GM18868 (cell line): ENCODE measurements around the gene GFY.

ENCODE experiments used
- ATAC-seq: cut with Tn5 transposase; IDR thresholded peaks from one replicate; pipeline ENCODE4 v1.9.1; 2021; ENCODE audit warnings: mild to moderate bottlenecking, moderate library complexity; ENCODE audit not compliant: unreplicated experiment

Gene GFY

DNA sequence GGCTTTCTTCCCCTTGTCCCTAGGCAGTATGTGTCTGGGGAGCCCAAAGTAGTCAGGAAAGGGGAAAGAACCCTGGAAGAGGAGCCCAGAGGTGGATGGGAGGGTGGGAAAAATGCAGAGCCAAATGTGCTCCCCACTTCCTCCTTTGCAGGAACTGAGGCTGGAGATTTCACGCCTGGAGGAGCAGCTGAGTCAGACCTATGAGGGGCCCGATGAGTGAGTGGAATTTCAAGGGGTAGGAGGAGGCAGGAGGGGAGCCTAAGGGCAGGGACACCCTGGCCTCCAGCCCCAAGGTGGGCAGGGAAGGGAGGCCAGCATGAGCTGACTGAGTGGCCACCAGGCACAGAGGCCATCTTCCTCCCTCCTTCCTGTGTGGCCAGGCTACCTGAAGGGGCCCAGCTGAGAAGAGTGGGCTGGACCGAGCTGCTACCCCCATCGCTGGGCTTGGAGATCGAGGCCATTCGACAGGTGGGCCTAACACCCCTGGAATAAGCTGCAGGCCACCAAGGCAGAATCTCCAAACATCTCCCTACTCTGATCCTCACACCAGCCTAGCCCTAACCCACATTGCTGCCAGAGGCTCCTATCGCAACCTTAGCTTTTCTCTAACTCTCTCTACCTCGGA is 16.3 kb upstream of the GFY start:
- ATAC-seq = no peak

DNA sequence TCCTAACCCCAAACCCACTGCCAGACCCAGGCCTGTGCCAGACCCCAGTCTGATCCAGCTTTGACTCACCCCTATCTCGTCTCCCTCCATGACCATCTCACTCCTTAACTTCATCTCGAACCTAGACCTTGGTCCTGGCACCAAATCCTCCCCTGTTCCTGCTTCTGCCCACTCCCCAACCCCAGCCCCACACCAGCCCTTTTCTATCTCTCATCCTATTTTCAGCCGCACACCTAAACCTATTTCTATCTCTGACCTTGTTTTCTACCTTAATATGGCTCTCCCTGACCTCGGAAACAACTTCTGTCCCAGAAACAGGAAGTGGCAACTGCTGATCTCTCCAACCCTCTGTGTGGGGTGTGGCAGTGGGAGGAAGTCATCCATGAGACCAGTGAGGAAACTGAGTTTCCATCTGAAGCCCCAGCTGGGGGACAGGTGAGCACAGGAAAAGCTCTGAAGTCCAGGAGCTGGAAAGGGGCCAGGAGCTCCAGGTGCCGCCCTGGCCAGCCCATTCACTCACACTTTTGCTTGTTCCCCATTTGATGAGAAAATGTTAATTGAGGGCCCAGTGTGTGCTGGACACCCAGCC is 15.7 kb upstream of the GFY start:
- ATAC-seq = no peak

DNA sequence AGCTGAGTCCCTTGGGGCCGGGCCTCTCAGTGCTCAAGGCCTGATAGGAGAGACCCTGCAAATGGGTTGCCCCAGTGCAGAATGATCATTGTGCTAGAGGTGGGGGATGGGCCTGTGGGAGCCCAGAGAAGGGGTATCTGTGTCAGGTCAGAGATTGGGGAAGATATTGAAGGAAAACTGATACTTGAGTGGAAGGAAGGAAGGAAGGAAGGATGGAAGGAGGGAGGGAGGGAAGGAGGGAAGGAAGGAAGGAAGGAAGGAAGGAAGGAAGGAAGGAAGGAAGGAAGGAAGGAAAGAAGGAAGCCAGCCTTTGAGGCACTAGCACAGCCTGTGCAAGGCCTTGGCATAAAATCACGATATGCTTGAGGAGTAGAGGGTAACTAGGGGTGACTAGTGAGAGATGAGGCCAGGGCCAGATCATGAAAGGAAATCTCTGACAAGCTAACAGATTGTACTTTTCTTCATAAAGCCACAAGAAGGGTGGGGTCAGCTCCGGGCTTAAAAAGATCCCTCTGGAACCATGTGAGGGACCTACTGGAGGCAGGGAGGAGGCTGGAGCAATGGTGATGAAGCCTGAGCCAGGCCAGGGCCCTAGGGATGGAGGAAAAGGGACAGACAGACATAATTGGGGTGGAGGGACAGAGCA is 13.4 kb upstream of the GFY start:
- no peak for ATAC-seq

DNA sequence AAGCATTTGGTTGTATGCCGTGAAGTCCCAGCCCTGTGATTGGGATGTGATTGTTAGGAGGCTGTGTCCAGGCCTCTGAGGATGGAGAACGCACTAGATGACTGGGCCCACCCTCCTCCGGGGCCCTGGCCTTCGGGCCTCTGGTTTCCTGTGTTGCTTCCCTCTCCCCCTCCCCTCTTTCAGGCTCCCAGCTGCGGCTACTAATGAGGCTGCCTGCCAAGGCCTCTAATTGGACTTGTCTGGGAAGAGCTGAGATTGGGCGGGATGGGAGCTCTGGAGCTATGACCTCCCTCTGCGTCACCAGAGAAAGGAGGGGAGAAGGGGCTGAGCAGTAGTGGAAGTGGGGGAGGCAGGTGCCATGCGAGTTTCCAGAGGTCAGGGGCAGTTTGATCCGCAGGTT is 11.8 kb upstream of the GFY start:
- ATAC-seq = no peak

DNA sequence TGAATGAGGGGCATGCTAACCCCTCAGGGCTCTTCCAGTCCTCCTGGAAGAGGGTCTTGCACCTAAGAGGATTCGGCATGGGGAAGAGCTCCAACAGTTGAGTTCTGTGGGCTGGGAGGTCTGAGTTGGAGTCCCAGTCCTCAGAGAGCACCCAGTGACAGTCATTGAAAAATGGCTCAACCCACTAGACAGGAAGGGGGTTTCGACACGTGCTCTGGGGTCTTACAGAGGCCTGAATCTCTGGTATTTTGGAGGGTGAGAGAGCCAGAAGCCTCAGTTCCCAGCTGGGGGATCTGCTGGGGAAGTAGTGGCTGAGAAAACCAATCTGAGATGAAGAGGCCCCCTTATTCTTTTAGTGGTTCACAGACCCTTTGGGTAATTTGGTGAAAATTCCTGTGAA is 10.9 kb upstream of the GFY start:
- no peak for ATAC-seq

DNA sequence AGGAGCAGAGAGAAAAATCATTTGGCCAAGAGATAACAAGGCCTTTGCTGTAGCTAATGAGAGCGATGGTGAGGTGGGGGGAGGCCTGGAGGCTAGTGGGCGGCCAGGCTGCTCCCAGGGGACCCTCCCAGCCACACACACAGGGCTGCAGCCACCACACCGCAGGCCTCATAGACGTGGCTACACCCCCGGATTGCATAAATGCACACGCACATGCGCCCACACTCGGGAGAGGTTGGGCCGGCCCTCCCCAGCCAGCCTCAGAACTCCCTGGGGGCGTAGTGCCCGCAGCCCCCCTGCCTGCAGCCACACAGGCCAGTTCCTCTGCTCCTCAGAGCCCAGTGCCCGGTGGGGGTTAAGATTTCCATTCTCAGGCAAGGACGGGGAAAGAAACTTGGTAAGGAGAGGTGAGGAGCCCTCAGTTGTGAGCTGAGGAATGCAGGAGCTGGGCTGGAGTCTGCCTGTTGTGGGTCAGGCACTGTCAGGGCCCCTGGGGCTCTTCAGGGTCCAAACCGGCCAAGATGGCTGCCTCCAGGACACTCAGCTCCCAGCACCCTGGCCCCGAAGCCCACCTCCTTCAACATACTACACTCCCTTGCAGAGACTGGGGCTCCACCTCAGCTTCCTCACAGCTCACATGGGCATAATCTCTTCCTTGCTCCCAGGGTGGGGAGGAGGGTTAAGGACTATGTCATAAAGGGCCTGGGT is 9.9 kb upstream of the GFY start:
- ATAC-seq = peak; percentile 39

DNA sequence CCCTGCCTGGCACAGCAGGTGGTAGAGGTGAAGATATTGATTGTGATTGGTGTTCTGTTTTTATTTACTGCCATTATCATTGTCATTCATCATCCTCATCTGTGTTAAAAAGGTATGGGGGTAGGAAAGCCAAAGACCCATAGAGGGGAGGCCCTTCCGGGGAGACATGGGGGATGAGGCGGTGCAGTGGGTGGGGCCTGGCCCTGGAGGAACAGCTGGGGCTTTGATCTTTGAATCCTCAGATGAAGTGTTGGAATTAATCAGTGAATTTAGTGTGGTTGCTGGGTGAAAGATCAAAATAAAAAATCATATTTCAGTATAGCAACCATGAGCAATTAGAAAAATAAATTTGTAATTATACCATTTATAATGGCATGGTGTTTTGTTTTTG is 9.4 kb upstream of the GFY start:
- ATAC-seq = no peak

DNA sequence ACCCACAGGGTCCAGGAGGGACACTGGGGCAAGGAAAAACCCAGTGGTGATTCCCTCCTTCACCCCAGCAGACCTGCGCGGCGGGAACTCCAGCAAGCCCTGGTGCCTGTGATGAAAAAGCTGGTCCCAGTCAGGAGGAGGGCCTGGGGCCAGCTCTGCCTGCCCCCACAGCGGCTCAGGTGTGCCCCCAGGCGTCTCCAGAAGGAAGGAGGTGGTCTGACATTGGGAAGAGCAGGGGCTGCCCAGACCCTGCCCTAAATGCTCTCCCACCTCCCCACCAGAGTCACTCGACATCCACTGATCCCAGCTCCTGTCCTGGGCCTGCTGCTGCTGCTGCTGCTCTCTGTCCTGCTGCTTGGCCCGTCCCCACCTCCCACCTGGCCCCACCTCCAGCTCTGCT is 8.1 kb upstream of the GFY start:
- no peak for ATAC-seq

DNA sequence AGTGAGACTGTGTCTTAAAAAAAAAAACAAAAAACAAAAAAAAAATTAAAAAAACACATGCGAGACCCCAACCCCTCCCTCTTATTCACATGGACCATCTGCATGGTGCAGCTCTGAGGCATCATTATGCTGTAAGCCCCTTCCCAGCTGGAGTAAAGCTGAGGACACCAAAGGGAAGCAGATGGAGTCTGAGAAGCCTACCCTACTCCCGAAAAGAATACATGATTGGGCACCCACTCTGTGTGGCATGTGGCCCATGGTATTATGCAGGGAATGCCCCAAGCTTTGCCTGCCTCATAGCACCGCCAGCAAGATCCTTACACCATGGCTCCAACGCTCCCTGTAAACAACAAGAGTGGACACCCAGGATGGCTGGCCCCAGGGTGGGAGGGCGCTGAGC is 6.7 kb upstream of the GFY start:
- no peak for ATAC-seq

DNA sequence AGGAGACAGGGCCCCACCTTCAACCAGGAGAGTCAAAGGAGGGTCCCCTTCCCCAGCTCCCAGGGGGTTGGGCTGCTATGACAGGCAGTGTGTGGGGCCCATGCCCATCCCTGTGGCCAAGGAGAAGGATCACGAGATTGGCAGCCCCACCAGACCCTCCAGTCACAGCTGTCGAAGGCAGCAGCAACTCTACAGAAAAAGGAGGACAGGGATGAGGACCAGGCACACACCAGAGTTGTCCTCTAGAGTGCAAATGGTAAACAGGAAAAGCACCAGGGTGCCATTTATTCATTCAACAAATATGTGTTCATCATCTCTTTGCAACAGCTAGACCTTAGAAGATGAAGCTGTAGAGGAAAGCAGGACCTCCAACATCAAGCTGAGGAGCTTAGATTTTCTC is 6.0 kb upstream of the GFY start:
- no peak for ATAC-seq

DNA sequence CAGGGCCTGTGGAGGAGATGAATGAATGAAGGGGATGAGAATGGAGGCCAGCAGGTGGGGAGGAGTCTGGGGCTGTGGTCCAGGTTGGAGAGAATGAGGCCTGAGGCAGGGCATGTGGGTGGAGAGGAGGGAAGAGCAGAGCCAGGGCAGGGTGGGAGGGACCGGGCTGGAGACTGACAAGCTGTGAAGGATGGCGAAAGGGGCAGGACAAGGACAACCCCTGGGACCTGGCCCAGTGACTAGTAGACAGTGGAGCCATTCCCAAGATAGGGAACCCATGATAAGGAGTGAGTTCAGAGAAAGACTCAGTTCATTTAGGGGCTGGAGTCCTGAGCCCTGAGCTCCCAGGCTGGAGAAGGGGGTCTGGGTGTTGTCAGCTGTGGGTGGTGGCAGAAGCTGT is 5.0 kb upstream of the GFY start:
- ATAC-seq = no peak

DNA sequence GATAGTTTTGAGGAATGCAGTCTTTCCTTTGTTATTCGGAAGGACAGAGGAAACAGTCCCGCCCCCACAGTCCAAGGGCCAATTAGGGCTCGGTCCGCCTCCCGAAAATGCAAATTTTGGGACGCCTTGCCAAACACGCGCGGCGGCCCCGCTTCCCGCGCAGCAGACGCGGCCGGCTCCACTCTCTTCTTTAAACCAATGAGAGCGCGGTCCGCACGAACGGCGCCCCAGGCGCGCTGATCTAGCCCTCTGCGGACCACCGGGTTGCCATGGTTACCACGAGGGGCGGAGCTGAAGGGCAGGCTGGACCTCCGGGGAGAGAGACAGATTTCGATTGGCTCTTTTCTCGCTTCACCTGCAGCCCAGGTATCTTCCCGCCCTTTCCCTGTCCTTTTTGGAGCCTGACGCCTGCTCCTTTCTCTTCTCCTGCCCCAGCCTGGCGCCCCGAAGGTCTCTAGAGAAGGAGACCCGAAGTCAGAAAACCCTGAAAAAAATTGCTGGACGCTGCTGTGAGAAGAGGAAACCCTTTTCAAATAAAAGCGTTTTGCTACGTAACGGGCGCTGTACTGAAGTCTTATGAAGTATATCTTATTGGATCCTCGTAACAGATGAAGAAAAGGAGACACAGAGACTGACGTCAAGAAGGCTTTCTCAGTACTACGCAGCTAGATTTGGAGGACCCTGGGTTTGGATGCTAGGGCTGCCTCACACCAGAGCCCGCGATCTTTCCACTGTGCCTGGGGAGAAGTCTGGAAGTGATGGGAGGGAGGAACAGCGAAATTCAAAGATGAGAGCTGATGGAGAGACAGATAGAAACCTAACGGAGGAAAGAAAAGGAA is 3.9 kb upstream of the GFY start:
- no peak for ATAC-seq

DNA sequence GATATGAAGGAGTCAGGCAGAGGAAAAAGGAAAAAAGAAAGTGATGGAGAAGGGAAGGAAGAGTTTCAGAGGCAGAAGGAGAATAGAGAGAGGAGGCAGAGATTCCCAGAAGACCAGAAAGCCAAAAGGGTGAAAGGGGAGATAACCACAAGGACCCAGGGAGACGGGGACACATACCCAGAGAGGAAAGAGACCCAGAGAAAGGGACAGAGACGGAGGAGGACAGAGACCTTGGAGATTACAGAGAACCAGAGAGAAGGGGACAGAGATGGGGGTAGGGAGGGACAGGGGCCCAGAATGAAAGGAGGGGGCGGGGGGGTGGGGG is 3.3 kb upstream of the GFY start:
- ATAC-seq = no peak

DNA sequence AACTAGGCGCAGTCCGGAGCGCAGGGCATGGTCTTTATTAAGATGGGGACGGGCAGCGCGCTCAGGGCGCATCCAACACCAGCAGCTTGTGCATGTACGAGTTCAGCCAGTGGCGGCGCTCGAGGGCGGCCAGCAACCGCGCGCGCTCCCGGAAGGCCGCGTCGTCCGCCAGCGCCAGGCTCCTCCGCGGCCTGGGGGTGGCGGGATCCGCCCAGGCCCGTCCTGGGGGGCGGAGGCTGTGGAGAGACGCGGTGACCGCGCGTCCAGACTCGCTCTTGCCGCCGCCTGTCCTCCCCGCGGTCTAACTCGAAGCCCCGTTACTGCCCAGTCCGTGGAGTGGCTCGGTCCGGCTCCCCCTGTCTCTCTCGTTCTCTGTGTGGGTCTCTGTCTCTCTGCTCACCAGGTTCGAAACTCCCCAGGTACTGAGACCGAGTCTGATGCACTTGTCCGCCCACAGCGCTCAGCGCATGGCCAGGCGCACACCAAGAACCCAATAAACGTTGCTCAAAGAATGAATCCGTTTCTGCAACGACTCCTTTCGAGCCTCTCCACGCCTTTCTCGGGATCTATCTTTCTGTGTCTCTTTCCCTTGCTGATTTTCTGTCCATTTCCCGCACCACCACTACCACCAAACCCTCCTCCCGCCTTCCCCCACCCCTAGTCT is 2.6 kb upstream of the GFY start:
- no peak for ATAC-seq

DNA sequence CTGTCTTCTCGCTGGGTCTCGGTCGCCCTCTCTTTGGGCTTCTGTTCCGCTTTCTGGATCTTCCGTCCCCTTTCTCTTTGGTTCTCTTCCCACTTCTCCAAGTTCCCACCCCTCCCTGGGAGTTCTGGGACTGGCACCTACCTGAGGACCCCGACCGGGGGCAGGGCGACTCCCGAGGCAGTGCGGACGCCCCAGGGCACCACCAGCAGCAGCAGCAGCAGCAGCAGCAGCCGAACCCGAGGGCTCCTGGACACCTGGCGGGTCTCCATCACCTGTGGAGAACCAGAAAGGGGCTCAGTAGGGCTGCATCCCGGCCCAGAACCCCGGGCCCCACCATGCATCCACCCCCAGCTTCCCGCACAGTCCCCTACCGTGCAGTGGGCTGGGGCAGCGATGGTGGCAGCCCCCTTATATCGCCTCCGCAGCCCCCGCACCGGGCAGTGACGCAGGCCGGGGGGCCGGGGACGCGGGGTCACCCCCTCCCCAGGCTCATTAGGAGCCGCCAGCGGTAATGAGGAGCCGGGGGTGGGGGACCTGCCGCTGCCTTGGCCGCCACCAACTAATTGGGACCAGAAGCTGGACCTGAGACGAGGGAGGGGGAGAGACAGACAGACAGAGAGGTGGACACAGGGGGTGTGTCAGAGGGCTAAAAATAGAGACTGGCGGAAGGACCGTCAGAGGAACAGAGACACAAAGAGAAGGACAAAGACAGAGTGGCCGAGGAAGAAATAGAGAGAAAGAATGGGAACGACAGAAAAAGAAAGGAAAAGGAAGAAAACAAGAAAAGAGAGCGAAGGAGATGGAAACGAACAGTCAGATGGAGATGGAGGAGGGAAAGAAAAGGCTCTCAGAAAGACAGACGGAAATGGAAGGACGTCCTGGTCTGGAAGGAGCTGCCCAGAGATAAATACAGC is 1.9 kb upstream of the GFY start, which contains the start of gene PTH2:
Gene PTH2, minus strand, starts transcription at position 371 of the 914 bp plus-strand sequence. Its CDS starts 102 bp downstream, at position 269.
- no peak for ATAC-seq

DNA sequence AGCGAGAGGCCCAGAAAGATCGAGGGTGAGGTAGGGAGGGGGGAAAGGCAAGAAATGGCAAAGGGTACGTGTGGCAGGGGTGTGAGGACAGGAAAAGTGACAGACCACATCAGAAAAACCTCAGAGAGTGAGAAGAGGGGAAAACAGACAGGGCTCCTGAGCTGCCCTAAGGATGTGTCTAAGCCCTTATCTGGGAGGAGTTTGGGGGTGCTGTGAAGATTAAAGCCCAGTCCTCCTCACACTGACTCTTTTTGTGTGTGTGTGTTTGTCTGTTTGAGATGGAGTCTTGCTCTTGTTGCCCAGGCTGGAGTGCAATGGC is 1.2 kb upstream of the GFY start:
- ATAC-seq = no peak

DNA sequence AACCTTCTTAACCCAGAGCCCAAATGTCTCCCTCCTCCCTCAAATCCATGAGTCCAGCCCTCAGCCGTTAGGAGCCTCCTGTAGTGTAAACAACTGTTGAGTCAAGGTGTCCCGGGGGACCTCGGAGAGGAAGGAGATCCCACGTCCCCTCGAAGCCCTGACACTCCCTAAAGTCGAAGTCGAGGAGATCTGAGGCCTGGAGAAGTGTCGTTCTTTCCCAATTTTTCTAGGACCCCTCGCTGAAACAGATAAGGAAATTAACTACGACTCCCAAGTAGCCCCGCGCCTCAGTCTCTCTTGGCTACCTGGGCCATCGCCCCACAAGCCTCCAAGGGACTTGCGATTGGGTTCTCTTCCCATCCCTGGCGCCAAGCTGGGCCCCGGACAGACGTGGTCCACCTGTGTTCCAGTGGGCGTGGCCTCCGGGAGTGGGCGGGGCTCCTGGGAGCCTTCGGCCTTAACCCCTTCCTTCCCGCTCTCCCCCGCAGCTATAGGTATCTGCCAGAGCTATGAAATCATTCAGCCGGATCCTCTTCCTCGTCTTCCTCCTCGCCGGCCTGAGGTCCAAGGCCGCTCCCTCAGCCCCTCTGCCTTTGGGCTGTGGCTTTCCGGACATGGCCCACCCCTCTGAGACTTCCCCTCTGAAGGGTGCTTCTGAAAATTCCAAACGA is 869 bp downstream of the GFY start:
- ATAC-seq = no peak

DNA sequence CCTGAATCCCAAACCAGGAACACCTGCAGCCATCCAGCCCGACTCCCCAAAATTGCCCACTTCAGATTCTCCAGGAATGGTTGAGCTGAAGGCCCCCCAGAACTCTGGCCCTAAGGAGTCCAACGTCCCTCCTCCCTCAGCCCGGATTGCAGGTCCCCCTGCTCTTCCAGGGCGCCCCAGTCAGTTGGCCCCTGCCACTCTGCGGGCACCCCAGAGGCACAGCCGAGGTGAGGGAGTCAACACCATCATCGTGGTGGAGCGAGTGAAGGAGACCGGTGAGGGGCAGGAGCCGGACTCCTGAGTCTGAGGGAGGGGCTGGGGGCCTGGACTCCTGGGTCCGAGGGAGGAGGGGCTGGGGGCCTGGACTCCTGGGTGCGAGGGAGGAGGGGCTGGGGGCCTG is 2.2 kb downstream of the GFY start:
- ATAC-seq = no peak

DNA sequence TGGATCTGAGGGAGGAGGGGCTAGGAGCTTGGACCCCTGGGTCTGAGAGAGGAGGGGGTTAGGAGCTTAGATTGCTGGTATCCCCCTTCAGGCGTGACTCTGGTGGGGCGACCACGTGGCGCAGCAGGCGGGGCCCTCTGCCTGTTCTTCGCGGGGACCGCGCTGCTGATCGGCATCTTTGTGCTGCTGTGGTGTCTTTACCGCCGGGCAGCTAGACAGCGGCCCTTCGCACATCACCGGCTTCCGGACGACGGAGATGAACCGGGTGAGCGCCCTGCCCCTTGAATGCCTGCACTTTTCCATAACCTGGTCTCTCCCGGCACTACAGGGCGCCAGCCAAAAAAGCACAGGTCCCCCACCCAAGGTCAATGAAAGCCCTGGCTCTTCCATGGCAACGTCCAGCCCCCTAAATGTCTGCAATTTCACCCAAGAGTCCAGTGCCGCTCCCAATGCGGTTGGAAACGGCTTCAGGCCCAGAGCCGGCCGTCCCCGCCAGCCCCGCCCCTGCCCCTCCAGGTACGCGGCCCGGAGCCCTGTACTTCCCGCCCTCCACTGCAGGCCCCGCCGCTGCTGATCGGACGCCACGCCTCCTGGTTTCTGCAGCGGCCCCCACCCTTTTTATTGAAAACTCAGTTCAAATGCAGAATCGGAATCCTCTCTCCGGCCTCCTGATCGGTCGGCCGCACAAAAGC is 2.8 kb downstream of the GFY start:
- ATAC-seq = no peak
